Prostate gland (tissue), 2 donors: ENCODE measurements around the gene PCDHA1.
A peak's percentile ranks its signal among the peaks of the same experiment; 100 is the strongest.

ENCODE experiments used
- CTCF ChIP-seq, 4 experiments: fragments of 200-600 bp in 2 of 4; fragments of 450-650 bp in 2 of 4; sonication (generic) in 2 of 4; IDR thresholded peaks; 1 replicate in 3 of 4; 2 replicates in 1 of 4; pipeline ENCODE4 v1.5.1; 2016 to 2019; ENCODE audit warnings: antibody characterized with exemption in 4 of 4, mild to moderate bottlenecking in 2 of 4, moderate library complexity in 2 of 4
- POLR2A ChIP-seq: fragments of 450-650 bp; IDR thresholded peaks from one replicate; pipeline ENCODE4 v1.6.1; 2016; ENCODE audit warnings: antibody characterized with exemption, mild to moderate bottlenecking

- TF ChIP-seq CTCF (IDR thresholded peaks at IDR 0.05) (peak; percentile 26 to 58 (median 48)), POLR2A (no peak)
Measured at GRCh38 chr5:140926443-140927227, 140.7 kb downstream of the PCDHA1 start.
